HepG2 (cell line): ENCODE results near the gene FAM131A. TPM values are rescaled to one million over a fixed set of nuclear protein-coding genes. Genes with fewer than 3 reads are reported as not detected.

ENCODE experiments used
- AGO1 ChIP-seq: fragments of 200-400 bp; formaldehyde crosslinking; IDR thresholded peaks from 2 replicates; pipeline ENCODE4 v1.6.1; 2017; ENCODE audit warnings: mild to moderate bottlenecking, low read depth, low read length, moderate library complexity; ENCODE audit not compliant: poor library complexity, severe bottlenecking
- ARHGAP35 ChIP-seq: sonication (generic); formaldehyde crosslinking; IDR thresholded peaks from 2 replicates; pipeline ENCODE4 v1.9.0; 2022; ENCODE audit warnings: mild to moderate bottlenecking, inconsistent platforms, moderate library complexity, missing genetic modification reagents, borderline replicate concordance
- BRF2 ChIP-seq: sonication (generic); formaldehyde crosslinking; IDR thresholded peaks from 2 replicates; pipeline ENCODE4 v1.8.1; 2022; ENCODE audit warnings: mild to moderate bottlenecking, missing genetic modification reagents
- CENPT ChIP-seq: sonication (generic); formaldehyde crosslinking; IDR thresholded peaks from 2 replicates; pipeline ENCODE4 v1.8.0; 2022; ENCODE audit warnings: low read depth, mild to moderate bottlenecking, moderate library complexity, missing genetic modification reagents
- CERS6 ChIP-seq: sonication (generic); formaldehyde crosslinking; IDR thresholded peaks from 2 replicates; pipeline ENCODE4 v1.5.0; 2020; ENCODE audit warnings: missing genetic modification reagents
- CHD2 ChIP-seq: IDR thresholded peaks from 2 replicates; pipeline ENCODE4 v1.6.1; 2011; ENCODE audit warnings: low read depth, low read length, improper control_type of control experiment
- CTCF ChIP-seq: sonication (generic); formaldehyde crosslinking; IDR thresholded peaks from 2 replicates; pipeline ENCODE4 v1.5.0; 2020; ENCODE audit warnings: mild to moderate bottlenecking, missing genetic modification reagents, moderate library complexity
- HNRNPUL1 ChIP-seq: fragments of 200-400 bp; formaldehyde crosslinking; IDR thresholded peaks from 2 replicates; pipeline ENCODE4 v1.6.1; 2017; ENCODE audit warnings: low read depth, mild to moderate bottlenecking, low read length, moderate library complexity
- MIER3 ChIP-seq: IDR thresholded peaks from 2 replicates; pipeline ENCODE4 v1.6.1; 2016; ENCODE audit warnings: missing compliant biosample characterization, borderline replicate concordance
- MZF1 ChIP-seq: sonication (generic); formaldehyde crosslinking; IDR thresholded peaks from 2 replicates; pipeline ENCODE4 v1.8.1; 2023; ENCODE audit warnings: mild to moderate bottlenecking, missing genetic modification reagents, borderline replicate concordance
- NR2C2 ChIP-seq: sonication (generic); formaldehyde crosslinking; IDR thresholded peaks from 2 replicates; pipeline ENCODE4 v1.4.0; 2020; ENCODE audit warnings: missing genetic modification reagents, mild to moderate bottlenecking, moderate library complexity, borderline replicate concordance
- PHF8 ChIP-seq: sonication (generic); formaldehyde crosslinking; IDR thresholded peaks from 2 replicates; pipeline ENCODE4 v1.5.0; 2020; ENCODE audit warnings: missing genetic modification reagents
- RBM39 ChIP-seq: fragments of 200-400 bp; formaldehyde crosslinking; IDR thresholded peaks from one replicate; pipeline ENCODE4 v1.6.1; 2018; ENCODE audit warnings: antibody characterized with exemption, mild to moderate bottlenecking, low read depth, low read length; ENCODE audit not compliant: poor library complexity, severe bottlenecking
- SP1 ChIP-seq, 2 experiments: fragments of 450-650 bp in 1 of 2; sonication (generic) in 1 of 2; formaldehyde crosslinking in 1 of 2; IDR thresholded peaks; 2 replicates each; pipeline versions ENCODE4 v1.4.0 to v1.6.1; 2016 to 2020; ENCODE audit warnings: missing genetic modification reagents in 1 of 2
- SRSF1 ChIP-seq: fragments of 200-400 bp; formaldehyde crosslinking; optimal IDR thresholded peaks from 2 replicates; pipeline ENCODE3; 2017; ENCODE audit warnings: mild to moderate bottlenecking, low read depth, low read length, moderate library complexity
- YY1 ChIP-seq: IDR thresholded peaks from 2 replicates; pipeline ENCODE4 v1.6.1; 2011; ENCODE audit warnings: low read length, low read depth, moderate library complexity, mild to moderate bottlenecking; ENCODE audit not compliant: insufficient read depth, insufficient replicate concordance
- ZBTB37 ChIP-seq: sonication (generic); formaldehyde crosslinking; IDR thresholded peaks from 2 replicates; pipeline ENCODE4 v1.4.0; 2020; ENCODE audit warnings: mild to moderate bottlenecking, missing genetic modification reagents
- ZEB1 ChIP-seq: IDR thresholded peaks from 2 replicates; pipeline ENCODE4 v1.6.1; 2012; ENCODE audit warnings: mild to moderate bottlenecking, low read depth, inconsistent platforms; ENCODE audit not compliant: insufficient replicate concordance
- ZMYM3 ChIP-seq: sonication (generic); formaldehyde crosslinking; IDR thresholded peaks from 2 replicates; pipeline ENCODE4 v1.5.1; 2020; ENCODE audit warnings: mild to moderate bottlenecking, missing genetic modification reagents
- ZNF3 ChIP-seq: IDR thresholded peaks from 2 replicates; pipeline ENCODE4 v1.7.0; 2017; ENCODE audit warnings: inconsistent platforms
- ZNF33B ChIP-seq: sonication (generic); formaldehyde crosslinking; IDR thresholded peaks from 2 replicates; pipeline ENCODE4 v1.5.1; 2020; ENCODE audit warnings: mild to moderate bottlenecking, missing genetic modification reagents
- ZNF343 ChIP-seq: sonication (generic); formaldehyde crosslinking; IDR thresholded peaks from 2 replicates; pipeline ENCODE4 v1.4.0; 2020; ENCODE audit warnings: mild to moderate bottlenecking, missing genetic modification reagents
- ZNF543 ChIP-seq: sonication (generic); formaldehyde crosslinking; IDR thresholded peaks from 2 replicates; pipeline ENCODE4 v1.4.0; 2020; ENCODE audit warnings: mild to moderate bottlenecking, missing genetic modification reagents
- ZNF546 ChIP-seq: sonication (generic); formaldehyde crosslinking; conservative IDR thresholded peaks from 2 replicates; pipeline ENCODE4 v1.8.1; 2023; ENCODE audit warnings: mild to moderate bottlenecking, missing genetic modification reagents
- ZNF567 ChIP-seq: sonication (generic); formaldehyde crosslinking; IDR thresholded peaks from 2 replicates; pipeline ENCODE4 v1.8.1; 2023; ENCODE audit warnings: mild to moderate bottlenecking, missing genetic modification reagents, borderline replicate concordance
- ZNF777 ChIP-seq: sonication (generic); formaldehyde crosslinking; IDR thresholded peaks from 2 replicates; pipeline ENCODE4 v1.4.0; 2020; ENCODE audit warnings: missing genetic modification reagents
- ZSCAN31 ChIP-seq: sonication (generic); formaldehyde crosslinking; IDR thresholded peaks from 2 replicates; pipeline ENCODE4 v1.5.0; 2020; ENCODE audit warnings: low read depth, mild to moderate bottlenecking, missing genetic modification reagents
- ZZZ3 ChIP-seq: sonication (generic); formaldehyde crosslinking; IDR thresholded peaks from 2 replicates; pipeline ENCODE4 v1.4.0; 2020; ENCODE audit warnings: missing genetic modification reagents, mild to moderate bottlenecking, borderline replicate concordance
- polyA plus RNA-seq, 8 experiments: library from polyadenylated mRNA; depleted of rRNA in 3 of 8; stranded (reverse) in 7 of 8; unstranded in 1 of 8; fragments of >200 nt; fragmentation: Illumina TruSeq in 4 of 8; extraction: Trizol in 4 of 8; gene quantifications; 2 replicates each; pipeline versions ENCODE4 v1.2.1 to v1.2.3, GENCODE V29; 2011 to 2016; ENCODE audit warnings: low read depth in 4 of 8, missing spikeins in 1 of 8, mixed read lengths in 1 of 8; ENCODE audit not compliant: insufficient read depth in 1 of 8
- total RNA-seq, 5 experiments: library from RNA; depleted of rRNA; stranded (reverse); fragments of >200 nt; fragmentation: Illumina TruSeq; extraction: Trizol; gene quantifications; 2 replicates each; pipeline ENCODE4 v1.2.3, GENCODE V29; 2016; ENCODE audit warnings: low read depth in 1 of 5

Gene FAM131A
- total and polyA plus RNA-seq, 2 of the 13 experiments (the other 11 are each of a cell fraction or from before 2014, with no cell fraction given): 9.2 to 9.3 TPM

- TF ChIP-seq ZBTB37 (CRISPR knock-in tag): no peak
- 0 out of 2 replicates have a peak, but pooled peaks have one; percentile 15 for TF ChIP-seq ZNF777 (CRISPR knock-in tag)
- TF ChIP-seq MIER3 (CRISPR knock-in tag): no peak
- TF ChIP-seq YY1: no peak
- no peak for TF ChIP-seq HNRNPUL1
- TF ChIP-seq ZZZ3 (CRISPR knock-in tag): no peak
- TF ChIP-seq AGO1: no peak
- peak; percentile 4 for TF ChIP-seq RBM39
- TF ChIP-seq NR2C2: no peak
- no peak for TF ChIP-seq ARHGAP35 (CRISPR knock-in tag)
- no peak for TF ChIP-seq SP1 (IDR thresholded peaks at IDR 0.05)
- TF ChIP-seq SP1 (CRISPR knock-in tag; IDR thresholded peaks at IDR 0.05): no peak
- TF ChIP-seq CERS6 (CRISPR knock-in tag): no peak
- no peak for TF ChIP-seq CENPT
- no peak for TF ChIP-seq ZNF546 (CRISPR knock-in tag)
- no peak for TF ChIP-seq ZNF567 (CRISPR knock-in tag)
- no peak for TF ChIP-seq CTCF (CRISPR knock-in tag)
- no peak for TF ChIP-seq CHD2
- peak; percentile 4; the same call in 1 of the 2 replicates for TF ChIP-seq PHF8
- TF ChIP-seq ZSCAN31: no peak
- no peak for TF ChIP-seq SRSF1
- no peak for TF ChIP-seq ZEB1
- no peak for TF ChIP-seq BRF2
- TF ChIP-seq ZMYM3 (CRISPR knock-in tag): no peak
- TF ChIP-seq ZNF543 (CRISPR knock-in tag): no peak
- no peak for TF ChIP-seq ZNF3 (CRISPR knock-in tag)
- TF ChIP-seq MZF1 (CRISPR knock-in tag): no peak
- TF ChIP-seq ZNF33B (CRISPR knock-in tag): no peak
- no peak for TF ChIP-seq ZNF343 (CRISPR knock-in tag)
Observed at GRCh38 chr3:184315543-184315867, 21.9 kb upstream of the FAM131A start (continued).
